ENCODE results near the gene CAB39L. TPM values are rescaled to one million over a fixed set of nuclear protein-coding genes. Genes with fewer than 3 reads are reported as not detected.

CAB39L gene
- total RNA-seq, 1 experiment from 2014 or later: 3.6 TPM

GRCh38 chr13:49356223-49356622 lies 87.6 kb downstream of the CAB39L start:
- Histone ChIP-seq H3K4me3 (ENCODE audit: low read depth, low read length, poor library complexity, severe bottlenecking) (no peak overlapping the region), H3K27ac (ENCODE audit: low read depth, low read length, poor library complexity, severe bottlenecking) (no peak overlapping the region), H3K36me3 (ENCODE audit: insufficient read depth, low read length, poor library complexity, severe bottlenecking) (no peaks in the 10 kb centered on the region), H3K4me1 (ENCODE audit: insufficient read depth, low read length, poor library complexity, severe bottlenecking) (no peaks in the 10 kb centered on the region), H3K27me3 (replicated peaks; ENCODE audit: insufficient read depth, low read depth, low read length, poor library complexity) (no peaks in the 10 kb centered on the region), H3K9me3 (ENCODE audit: low read depth, low read length, poor library complexity, severe bottlenecking) (no peaks in the 10 kb centered on the region)
- ChIA-PET CTCF (no interaction called here), POLR2A (ENCODE audit: low non-redundant PET) (no interaction called here)
- intact Hi-C loops (cut with micrococcal nuclease; ENCODE audit: unreplicated experiment): no loop called here
- no peak for TF ChIP-seq EZH2 (IDR thresholded peaks at IDR 0.05; ENCODE audit: borderline replicate concordance, low read depth, low read length, poor library complexity, severe bottlenecking)
- TF ChIP-seq CTCF (conservative IDR thresholded peaks at IDR 0.05; ENCODE audit: low read depth, low read length): no peak
- no TSS peak for BruUV-seq (replicated peaks)
- no peak for DNase-seq (ENCODE audit: low spot score)

- CTCF ChIA-PET: no interaction called here
- intact Hi-C loops (cut with micrococcal nuclease; ENCODE audit: unreplicated experiment): no loop called here
- TF ChIP-seq EZH2 (IDR thresholded peaks at IDR 0.05; ENCODE audit: borderline replicate concordance, low read depth, low read length, poor library complexity, severe bottlenecking) (no peak), CTCF (conservative IDR thresholded peaks at IDR 0.05; ENCODE audit: low read depth, low read length) (no peak)
Observed at GRCh38 chr13:49354719-49355118, 89.1 kb downstream of the CAB39L start.

GRCh38 chr13:49353908-49354307 lies 90.0 kb downstream of the CAB39L start:
- ChIA-PET CTCF (no interaction called here), POLR2A (ENCODE audit: low non-redundant PET) (no interaction called here)
- DNase-seq (ENCODE audit: low spot score): no peak
- no peaks in the 10 kb centered on the region for H3K27me3 ChIP-seq (replicated peaks; ENCODE audit: insufficient read depth, low read depth, low read length, poor library complexity)
- no peaks in the 10 kb centered on the region for H3K9me3 ChIP-seq (ENCODE audit: low read depth, low read length, poor library complexity, severe bottlenecking)
- no peak overlapping the region for H3K4me3 ChIP-seq (ENCODE audit: low read depth, low read length, poor library complexity, severe bottlenecking)
- no peak for TF ChIP-seq EZH2 (IDR thresholded peaks at IDR 0.05; ENCODE audit: borderline replicate concordance, low read depth, low read length, poor library complexity, severe bottlenecking)
- TF ChIP-seq CTCF (conservative IDR thresholded peaks at IDR 0.05; ENCODE audit: low read depth, low read length): no peak
- no peaks in the 10 kb centered on the region for H3K36me3 ChIP-seq (ENCODE audit: insufficient read depth, low read length, poor library complexity, severe bottlenecking)
- BruUV-seq (replicated peaks): no TSS peak
- no peaks in the 10 kb centered on the region for H3K4me1 ChIP-seq (ENCODE audit: insufficient read depth, low read length, poor library complexity, severe bottlenecking)
- intact Hi-C loops (cut with micrococcal nuclease; ENCODE audit: unreplicated experiment): no loop called here
- no peak overlapping the region for H3K27ac ChIP-seq (ENCODE audit: low read depth, low read length, poor library complexity, severe bottlenecking)

More at GRCh38 chr13:49354719-49355118, 89.1 kb downstream of the CAB39L start:
- H3K27ac ChIP-seq (ENCODE audit: low read depth, low read length, poor library complexity, severe bottlenecking): no peak overlapping the region
- POLR2A ChIA-PET (ENCODE audit: low non-redundant PET): no interaction called here
- BruUV-seq (replicated peaks): no TSS peak
- no peak for DNase-seq (ENCODE audit: low spot score)
- no peaks in the 10 kb centered on the region for H3K36me3 ChIP-seq (ENCODE audit: insufficient read depth, low read length, poor library complexity, severe bottlenecking)
- no peaks in the 10 kb centered on the region for H3K27me3 ChIP-seq (replicated peaks; ENCODE audit: insufficient read depth, low read depth, low read length, poor library complexity)
- H3K9me3 ChIP-seq (ENCODE audit: low read depth, low read length, poor library complexity, severe bottlenecking): no peaks in the 10 kb centered on the region
- no peaks in the 10 kb centered on the region for H3K4me1 ChIP-seq (ENCODE audit: insufficient read depth, low read length, poor library complexity, severe bottlenecking)
- no peak overlapping the region for H3K4me3 ChIP-seq (ENCODE audit: low read depth, low read length, poor library complexity, severe bottlenecking)
